Measurements from ENCODE around the gene SARNP. TPM values are rescaled to one million over a fixed set of nuclear protein-coding genes. Genes with fewer than 3 reads are reported as not detected.

The SARNP gene
- polyA plus RNA-seq, 1 experiment: 178 TPM

DNA sequence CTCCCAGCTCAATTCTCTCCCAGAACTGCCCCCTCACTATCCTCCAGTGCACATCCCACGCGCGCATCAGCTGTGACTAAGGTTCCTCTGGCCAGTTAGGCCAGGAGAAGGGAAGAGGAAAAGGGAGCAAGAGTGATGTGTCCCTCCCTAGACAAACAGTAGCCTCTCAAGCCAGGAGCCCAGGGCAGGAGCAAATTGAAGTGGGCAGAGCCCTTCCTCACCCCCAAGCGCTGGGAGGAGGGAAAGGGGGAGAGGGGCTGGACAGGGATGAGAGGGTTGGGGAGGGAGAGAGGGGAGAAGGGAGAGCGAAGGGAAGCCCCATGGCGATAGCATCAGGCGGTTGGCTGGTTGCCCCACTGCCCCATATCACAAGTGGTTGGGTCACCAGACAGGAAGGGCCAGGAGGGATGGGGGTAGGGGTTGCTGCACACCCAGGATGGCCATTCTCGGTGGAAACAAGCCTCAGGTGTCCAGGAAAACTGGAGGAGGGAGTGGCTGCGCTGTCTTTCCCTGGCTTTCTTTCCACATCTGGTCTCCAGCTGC is 89.8 kb downstream of the SARNP start:
- H3K9me3 ChIP-seq (ENCODE audit: control insufficient read depth, insufficient read depth, low read length): no peaks in the 10 kb centered on the region; the same call in 1 of the 2 replicates
- TF ChIP-seq, protein P1, sequence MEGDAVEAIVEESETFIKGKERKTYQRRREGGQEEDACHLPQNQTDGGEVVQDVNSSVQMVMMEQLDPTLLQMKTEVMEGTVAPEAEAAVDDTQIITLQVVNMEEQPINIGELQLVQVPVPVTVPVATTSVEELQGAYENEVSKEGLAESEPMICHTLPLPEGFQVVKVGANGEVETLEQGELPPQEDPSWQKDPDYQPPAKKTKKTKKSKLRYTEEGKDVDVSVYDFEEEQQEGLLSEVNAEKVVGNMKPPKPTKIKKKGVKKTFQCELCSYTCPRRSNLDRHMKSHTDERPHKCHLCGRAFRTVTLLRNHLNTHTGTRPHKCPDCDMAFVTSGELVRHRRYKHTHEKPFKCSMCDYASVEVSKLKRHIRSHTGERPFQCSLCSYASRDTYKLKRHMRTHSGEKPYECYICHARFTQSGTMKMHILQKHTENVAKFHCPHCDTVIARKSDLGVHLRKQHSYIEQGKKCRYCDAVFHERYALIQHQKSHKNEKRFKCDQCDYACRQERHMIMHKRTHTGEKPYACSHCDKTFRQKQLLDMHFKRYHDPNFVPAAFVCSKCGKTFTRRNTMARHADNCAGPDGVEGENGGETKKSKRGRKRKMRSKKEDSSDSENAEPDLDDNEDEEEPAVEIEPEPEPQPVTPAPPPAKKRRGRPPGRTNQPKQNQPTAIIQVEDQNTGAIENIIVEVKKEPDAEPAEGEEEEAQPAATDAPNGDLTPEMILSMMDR (IDR thresholded peaks at IDR 0.05; ENCODE audit: low read depth, low read length): no peak
- POLR2A ChIA-PET: no interaction called here
- CTCF ChIA-PET: interaction anchor here (0.6 kb wide), 1 partner anchor 69 kb away, joined by 3 read pairs; no protein-coding TSS in a partner anchor
- no peak for DNase-seq (ENCODE audit: low read depth, low spot score)
- no peaks in the 10 kb centered on the region for H3K27me3 ChIP-seq (ENCODE audit: control insufficient read depth, insufficient read depth, low read length)
- H3K4me3 ChIP-seq (ENCODE audit: low read depth, low read length): peak overlapping the region; percentile 99
- peak overlapping the region; percentile 92 for H3K27ac ChIP-seq (ENCODE audit: low read depth, low read length)

DNA sequence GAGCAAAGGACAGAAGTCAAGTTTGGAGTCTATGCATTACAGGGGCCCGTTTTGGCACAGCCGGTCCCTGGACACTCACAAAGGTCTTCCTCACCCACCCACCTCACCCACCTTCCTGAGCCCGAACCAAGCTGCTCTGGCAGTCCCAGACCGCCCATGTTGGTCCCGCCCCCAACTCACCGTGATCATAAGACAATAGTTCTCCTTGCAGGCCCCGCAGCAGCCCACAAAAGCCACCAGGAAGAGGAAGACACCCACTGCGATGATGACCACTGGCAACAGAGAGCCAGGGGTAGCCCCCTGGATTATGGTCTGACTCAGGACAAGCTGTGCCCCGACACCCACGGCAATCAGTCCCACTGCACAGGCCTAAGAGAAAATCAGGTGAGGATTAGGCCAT is 90.6 kb downstream of the SARNP start:
- ChIA-PET CTCF (interaction anchor here (0.6 kb wide), 1 partner anchor 70 kb away, joined by 3 read pairs; no protein-coding TSS in a partner anchor), POLR2A (no interaction called here)
- TF ChIP-seq, protein P1 (IDR thresholded peaks at IDR 0.05; ENCODE audit: low read depth, low read length): no peak
- H3K4me3 ChIP-seq (ENCODE audit: low read depth, low read length): peak overlapping the region; percentile 99
- no peaks in the 10 kb centered on the region for H3K27me3 ChIP-seq (ENCODE audit: control insufficient read depth, insufficient read depth, low read length)
- no peak overlapping the region for H3K27ac ChIP-seq (ENCODE audit: low read depth, low read length)
- DNase-seq (ENCODE audit: low read depth, low spot score): no peak
- H3K9me3 ChIP-seq (ENCODE audit: control insufficient read depth, insufficient read depth, low read length): no peaks in the 10 kb centered on the region; the same call in 1 of the 2 replicates

DNA sequence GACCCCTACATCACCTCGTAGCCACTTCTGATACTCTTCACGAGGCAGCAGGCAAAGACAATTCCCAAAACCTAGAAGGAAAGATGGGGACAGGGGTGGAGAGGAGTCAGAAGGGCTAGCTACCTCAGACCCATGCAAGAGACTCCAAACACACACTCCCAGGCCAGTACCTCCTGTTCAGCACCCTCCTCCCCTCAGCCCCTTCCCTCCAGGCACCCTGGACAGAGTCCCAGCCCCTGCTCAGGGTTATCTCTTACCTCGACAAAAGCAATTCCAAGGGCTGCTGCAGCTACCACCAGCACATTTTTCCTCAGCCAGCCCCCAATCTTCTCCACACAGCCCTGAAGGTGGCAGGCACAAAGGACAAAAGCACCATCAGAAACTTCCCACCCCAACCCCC is 92.0 kb downstream of the SARNP start:
- DNase-seq (ENCODE audit: low read depth, low spot score): no peak
- Histone ChIP-seq H3K9me3 (ENCODE audit: control insufficient read depth, insufficient read depth, low read length) (no peaks in the 10 kb centered on the region; the same call in 1 of the 2 replicates), H3K27me3 (ENCODE audit: control insufficient read depth, insufficient read depth, low read length) (no peaks in the 10 kb centered on the region), H3K27ac (ENCODE audit: low read depth, low read length) (peak overlapping the region; percentile 31), H3K4me3 (ENCODE audit: low read depth, low read length) (peak overlapping the region; percentile 99)
- CTCF ChIA-PET: interaction anchor here (0.8 to 2.1 kb wide), 5 partner anchors 10 to 79 kb away, joined by 3 to 17 read pairs (median 3); partner anchors contain the start of gene BLOC1S1
- POLR2A ChIA-PET: no interaction called here
- TF ChIP-seq, protein P1 (IDR thresholded peaks at IDR 0.05; ENCODE audit: low read depth, low read length): no peak

DNA sequence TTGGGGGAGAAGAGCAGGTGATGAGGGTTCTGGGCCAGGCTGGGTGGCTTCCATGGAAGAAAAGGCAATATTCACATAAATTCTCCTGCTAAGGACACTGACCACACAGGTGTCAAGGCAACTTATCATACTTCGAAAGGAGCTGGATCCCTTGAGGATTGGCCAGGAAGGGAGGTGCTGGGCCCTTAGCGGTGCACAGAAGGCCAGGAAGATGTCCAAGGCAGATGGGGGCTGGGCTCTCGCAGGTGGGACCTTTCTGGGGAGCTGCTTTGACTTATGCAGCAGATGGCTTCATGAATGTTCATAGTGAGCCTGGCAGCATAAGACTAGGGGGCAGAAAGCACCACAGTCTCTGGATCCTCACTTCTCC is 92.6 kb downstream of the SARNP start:
- H3K4me3 ChIP-seq (ENCODE audit: low read depth, low read length): peak overlapping the region; percentile 4; the same call in 1 of the 2 replicates
- no peaks in the 10 kb centered on the region; the same call in 1 of the 2 replicates for H3K9me3 ChIP-seq (ENCODE audit: control insufficient read depth, insufficient read depth, low read length)
- POLR2A ChIA-PET: interaction anchor here (1.4 kb wide), 1 partner anchor 14 kb away, joined by 3 read pairs; no protein-coding TSS in a partner anchor
- DNase-seq (ENCODE audit: low read depth, low spot score): no peak
- CTCF ChIA-PET: interaction anchor here (0.8 to 2.1 kb wide), 5 partner anchors 9 to 78 kb away, joined by 3 to 17 read pairs (median 3); partner anchors contain the start of gene BLOC1S1
- TF ChIP-seq, protein P1 (IDR thresholded peaks at IDR 0.05; ENCODE audit: low read depth, low read length): no peak
- H3K27me3 ChIP-seq (ENCODE audit: control insufficient read depth, insufficient read depth, low read length): no peaks in the 10 kb centered on the region
- H3K27ac ChIP-seq (ENCODE audit: low read depth, low read length): no peak overlapping the region

DNA sequence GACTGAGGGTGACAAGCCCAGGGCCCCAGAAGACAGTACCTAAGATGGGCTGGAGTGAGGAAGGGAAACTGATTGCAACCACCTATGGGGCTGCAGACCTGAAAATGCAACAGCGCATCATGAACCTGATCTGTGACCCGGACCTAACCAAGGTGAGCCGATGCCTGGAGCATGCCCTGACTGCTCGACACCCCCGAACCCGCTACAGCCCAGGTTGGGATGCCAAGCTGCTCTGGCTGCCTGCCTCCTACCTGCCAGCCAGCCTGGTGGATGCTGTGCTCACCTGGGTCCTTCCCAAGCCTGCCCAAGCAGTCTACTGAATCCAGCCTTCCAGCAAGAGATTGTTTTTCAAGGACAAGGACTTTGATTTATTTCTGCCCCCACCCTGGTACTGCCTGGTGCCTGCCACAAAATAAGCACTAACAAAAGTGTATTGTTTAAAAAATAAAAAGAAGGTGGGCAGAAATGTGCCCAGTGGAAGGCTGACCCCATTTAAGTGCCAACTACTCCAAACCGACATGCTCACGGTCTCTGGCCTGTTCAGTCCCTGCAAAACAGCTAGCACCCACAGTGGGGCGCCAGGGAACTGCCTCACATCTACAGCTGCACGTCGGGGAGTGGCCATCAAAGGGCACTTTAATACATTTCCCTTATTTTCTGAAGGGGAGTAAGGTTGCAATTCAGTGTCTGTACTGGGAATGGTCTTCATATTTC is 93.1 kb downstream of the SARNP start:
- TF ChIP-seq, protein P1 (IDR thresholded peaks at IDR 0.05; ENCODE audit: low read depth, low read length): peak; percentile 68
- H3K4me3 ChIP-seq (ENCODE audit: low read depth, low read length): no peak overlapping the region
- DNase-seq (ENCODE audit: low read depth, low spot score): no peak
- CTCF ChIA-PET: interaction anchor here (0.8 to 2.1 kb wide), 5 partner anchors 9 to 78 kb away, joined by 3 to 17 read pairs (median 3); partner anchors contain the start of gene BLOC1S1
- no peaks in the 10 kb centered on the region; the same call in 1 of the 2 replicates for H3K9me3 ChIP-seq (ENCODE audit: control insufficient read depth, insufficient read depth, low read length)
- peak overlapping the region; percentile 57 for H3K27ac ChIP-seq (ENCODE audit: low read depth, low read length)
- POLR2A ChIA-PET: interaction anchor here (1.4 kb wide), 1 partner anchor 14 kb away, joined by 3 read pairs; no protein-coding TSS in a partner anchor
- no peaks in the 10 kb centered on the region for H3K27me3 ChIP-seq (ENCODE audit: control insufficient read depth, insufficient read depth, low read length)

Data from AG04450 (cell line).